GM21515 (cell line): Measurements from ENCODE around the gene OR4K17.
"Not testable (repeated sequence)": the region's sequence is repeated elsewhere in the genome, so short reads cannot be mapped to it uniquely, and the experiment has no call there.

Experiments
- ATAC-seq: cut with Tn5 transposase; IDR thresholded peaks from one replicate; pipeline ENCODE4 v1.9.1; 2021; ENCODE audit not compliant: unreplicated experiment

Gene OR4K17

GRCh38 chr14:20110438-20110837 is at the start of gene OR4K17:
OR4K17 (plus strand) TSS chr14:20110739; CDS start chr14:20117500, 6,761 bp downstream.
- ATAC-seq = no peak

DNA sequence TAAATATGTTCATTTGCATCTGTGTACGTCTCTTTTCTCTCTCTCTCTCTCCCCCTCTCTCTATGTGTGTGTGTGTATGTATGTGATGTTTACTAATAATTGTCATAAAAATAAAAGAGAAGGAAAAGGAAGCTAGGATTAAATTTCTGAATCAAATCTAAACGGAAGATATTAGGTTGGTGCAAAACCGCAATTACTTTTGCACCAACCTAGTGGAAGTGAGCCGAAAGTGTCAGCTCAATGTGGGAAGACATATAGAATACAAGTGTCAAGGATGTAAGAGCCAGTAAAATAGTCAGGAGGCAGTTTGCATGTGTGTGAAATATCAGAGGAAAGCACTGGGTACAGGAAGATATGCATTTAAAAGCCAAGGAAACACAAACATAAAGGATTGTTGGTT is 18.5 kb upstream of the OR4K17 start:
- ATAC-seq = no peak

GRCh38 chr14:20093442-20093841 is 17.1 kb upstream of the OR4K17 start:
- no peak for ATAC-seq

DNA sequence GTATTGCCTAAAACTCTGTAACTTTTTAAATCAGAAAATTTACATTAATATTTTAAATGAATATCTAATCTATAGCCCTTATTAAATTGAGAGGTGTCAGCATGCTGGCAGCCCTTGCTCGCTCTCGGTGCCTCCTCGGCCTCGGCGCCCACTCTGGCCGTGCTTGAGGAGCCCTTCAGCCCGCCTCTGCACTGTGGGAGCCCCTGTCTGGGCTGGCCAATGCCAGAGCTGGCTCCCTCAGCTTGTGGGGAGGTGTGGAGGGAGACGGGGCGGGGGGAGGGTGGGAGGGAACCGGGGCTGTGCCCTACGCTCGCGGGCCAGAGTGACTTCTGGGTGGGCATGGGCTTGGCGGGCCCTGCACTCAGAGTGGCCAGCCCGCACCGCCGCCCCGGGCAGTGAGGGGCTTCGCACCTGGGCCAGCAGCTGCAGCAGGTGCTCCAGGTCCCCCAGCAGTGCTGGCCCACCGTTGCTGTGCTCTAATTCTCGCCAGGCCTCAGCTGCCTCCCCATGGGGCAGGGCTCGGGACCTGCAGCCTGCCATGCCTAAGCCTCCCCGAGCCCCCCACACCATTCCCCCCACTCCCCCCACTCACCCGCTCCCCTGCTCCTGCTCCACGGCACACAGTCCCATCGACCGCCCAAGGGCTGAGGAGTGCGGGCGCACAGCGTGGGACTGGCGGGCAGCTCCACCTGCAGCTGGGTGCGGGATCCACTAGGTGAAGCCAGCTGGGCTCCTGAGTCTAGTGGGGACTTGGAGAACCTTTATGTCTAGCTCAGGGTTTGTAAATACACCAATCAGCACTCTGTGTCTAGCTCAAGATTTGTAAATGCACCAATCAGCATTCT is 11.4 kb upstream of the OR4K17 start:
- ATAC-seq = not testable (repeated sequence)

DNA sequence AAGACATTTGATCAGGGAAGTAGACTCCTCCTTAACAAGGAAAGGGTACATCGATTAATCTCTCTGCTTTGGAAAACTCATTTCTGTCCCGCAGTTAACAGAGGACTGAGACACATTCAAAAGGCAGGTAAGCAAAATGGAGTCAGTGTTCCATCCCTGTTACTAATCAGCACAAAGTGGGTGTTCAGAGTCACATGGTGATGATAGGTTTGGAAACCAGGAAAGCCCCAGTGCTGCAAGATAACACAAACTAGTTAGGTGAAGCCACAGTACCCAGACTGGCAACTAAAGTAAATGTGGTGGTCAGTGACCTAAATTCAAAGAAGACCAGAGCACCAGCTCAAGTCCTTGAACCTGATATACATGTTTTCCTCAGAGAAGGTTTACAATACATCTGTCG is 1.8 kb downstream of the OR4K17 start:
- ATAC-seq = no peak

DNA sequence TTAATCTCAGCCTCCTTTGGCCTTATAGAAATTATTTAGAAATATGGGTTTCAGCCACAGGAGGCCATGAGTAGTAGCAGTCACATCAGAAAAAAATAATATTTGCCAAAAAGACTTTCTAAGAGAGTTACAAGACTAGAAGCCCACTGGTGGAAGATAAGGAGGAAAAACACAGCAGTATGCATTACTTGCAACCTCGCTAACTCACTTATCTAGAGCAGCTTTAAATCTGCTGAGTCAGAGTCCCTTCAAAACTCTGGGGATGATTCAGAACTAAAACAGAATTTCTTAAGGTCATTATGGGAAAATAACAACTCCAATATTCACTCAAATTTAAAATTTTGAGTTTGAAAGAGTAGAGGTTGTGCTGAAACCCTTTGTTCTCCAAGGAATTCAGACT is 6.2 kb downstream of the OR4K17 start:
- no peak for ATAC-seq

DNA sequence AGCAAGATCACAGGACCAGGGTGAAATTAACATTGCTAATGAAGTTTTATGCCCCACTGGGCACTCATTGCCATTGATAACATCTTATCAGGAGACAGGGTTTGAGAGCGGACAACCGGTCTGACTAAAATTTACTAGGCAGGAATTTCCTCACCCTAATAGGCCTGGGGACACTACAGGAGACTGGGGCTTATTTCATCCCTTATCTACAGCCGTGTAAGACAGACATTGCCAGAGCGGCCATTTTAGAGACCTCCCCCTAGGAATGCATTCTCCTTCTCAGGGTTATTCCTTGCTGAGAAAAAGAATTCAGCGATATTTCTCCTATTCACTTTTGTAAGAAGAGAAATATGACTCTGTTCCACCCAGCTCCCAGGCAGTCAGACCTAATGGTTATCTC is 8.3 kb downstream of the OR4K17 start:
- ATAC-seq = no peak

DNA sequence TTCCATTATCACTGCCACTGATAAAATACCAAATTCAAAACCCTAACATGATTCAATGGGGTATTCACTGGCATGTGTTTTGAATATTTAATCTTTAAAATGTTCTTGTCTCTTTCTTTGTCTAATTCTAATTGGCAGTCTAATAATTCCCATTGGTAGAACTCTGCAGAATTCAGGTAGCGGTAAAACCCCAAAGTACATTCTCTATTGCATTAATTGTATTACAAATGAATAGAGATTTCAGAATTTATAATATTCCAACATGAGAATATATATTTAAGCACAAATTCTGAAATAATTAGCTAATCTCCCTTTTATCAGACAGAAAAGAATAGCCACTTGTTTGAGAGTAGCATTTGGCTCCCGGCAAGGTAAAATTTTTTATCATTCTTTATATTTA is 28.0 kb downstream of the OR4K17 start, which contains the start of gene OR4N5:
Gene OR4N5, plus strand, starts transcription at position 301 of the 400 bp plus-strand sequence. CDS start 4,916 bp downstream, outside the sequence.
- ATAC-seq = no peak

DNA sequence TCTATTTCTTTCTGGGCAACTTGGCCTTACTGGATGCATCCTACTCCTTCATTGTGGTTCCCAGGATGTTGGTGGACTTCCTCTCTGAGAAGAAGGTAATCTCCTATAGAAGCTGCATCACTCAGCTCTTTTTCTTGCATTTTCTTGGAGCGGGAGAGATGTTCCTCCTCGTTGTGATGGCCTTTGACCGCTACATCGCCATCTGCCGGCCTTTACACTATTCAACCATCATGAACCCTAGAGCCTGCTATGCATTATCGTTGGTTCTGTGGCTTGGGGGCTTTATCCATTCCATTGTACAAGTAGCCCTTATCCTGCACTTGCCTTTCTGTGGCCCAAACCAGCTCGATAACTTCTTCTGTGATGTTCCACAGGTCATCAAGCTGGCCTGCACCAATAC is 33.4 kb downstream of the OR4K17 start:
- no peak for ATAC-seq

DNA sequence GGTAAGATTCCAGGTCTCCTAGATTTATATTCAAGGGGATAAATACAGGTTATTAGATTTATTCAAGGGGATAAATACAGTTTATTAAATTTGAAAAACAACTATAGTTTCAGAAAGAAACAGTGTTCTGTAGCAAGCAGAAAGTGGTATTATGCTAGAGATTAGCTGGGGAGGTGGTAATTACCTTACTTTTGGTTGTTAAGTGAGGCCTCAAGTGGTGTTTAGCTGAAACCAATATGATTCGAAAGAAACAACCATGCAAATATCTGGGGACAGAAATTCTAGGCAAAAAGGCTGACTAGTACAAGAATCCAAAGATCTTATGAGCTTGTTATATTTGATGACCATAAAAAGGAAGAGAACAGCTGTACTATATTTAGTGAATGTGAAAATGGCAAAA is 34.3 kb downstream of the OR4K17 start:
- no peak for ATAC-seq

- ATAC-seq = no peak
Measured at GRCh38 chr14:20164462-20164861, 53.9 kb downstream of the OR4K17 start.

GRCh38 chr14:20167091-20167490 is 56.6 kb downstream of the OR4K17 start:
- no peak for ATAC-seq

DNA sequence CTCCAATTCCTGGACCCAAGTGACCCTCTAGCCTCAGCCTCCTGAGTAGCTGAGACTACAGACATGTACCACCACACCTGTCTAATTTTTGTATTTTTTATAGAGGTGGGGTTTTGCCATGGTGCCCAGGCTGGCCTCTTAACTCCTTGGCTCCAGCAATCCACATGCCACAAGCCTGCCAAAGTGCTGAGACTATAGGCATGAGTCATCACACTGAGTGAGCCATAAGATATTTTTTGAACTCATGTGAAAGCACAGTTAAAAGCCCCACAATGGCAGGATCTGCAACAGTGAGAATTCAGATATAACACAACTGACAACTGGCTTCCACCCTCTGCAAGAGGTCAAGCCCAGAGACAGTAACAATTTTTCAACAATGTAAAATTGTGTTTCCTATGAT is 59.3 kb downstream of the OR4K17 start:
- ATAC-seq = not testable (repeated sequence)
